Renal pelvis (tissue), 3 donors: ENCODE measurements around the gene OR6J1. TPM values are rescaled to one million over a fixed set of nuclear protein-coding genes. Genes with fewer than 3 reads are reported as not detected.

ENCODE experiments used
- polyA plus RNA-seq, 3 donors: library from polyadenylated mRNA; unstranded; fragments of 120-200 nt; gene quantifications; one replicate each; pipeline ENCODE4 v1.2.1, GENCODE V29; 2013; ENCODE audit not compliant: insufficient read length in 3 of 3

Gene OR6J1
- polyA plus RNA-seq, 3 donors = 0.19 to 0.40 (median 0.38) TPM

Other genes starting within 250 kb of the OR6J1 start
- gene DAD1, start 55.1 kb downstream of the OR6J1 start, polyA plus RNA-seq = 100 to 1,000 TPM; 231 to 273 (median 251) TPM
- 10 to 100 TPM; 47.1 to 56.9 (median 49.4) TPM for gene ABHD4, start 46.1 kb downstream of the OR6J1 start, polyA plus RNA-seq
- gene OXA1L, start 122.3 kb upstream of the OR6J1 start, polyA plus RNA-seq = 100 to 1,000 TPM; 130 to 148 (median 140) TPM
- gene SLC7A7, start 171.1 kb upstream of the OR6J1 start, polyA plus RNA-seq = 100 to 1,000 TPM; 114 to 130 (median 129) TPM
- gene MRPL52, start 185.5 kb upstream of the OR6J1 start, polyA plus RNA-seq = 100 to 1,000 TPM in 1 of 3 donors, 10 to 100 TPM in 2; 87.6 to 107 (median 93.7) TPM
- gene MMP14, start 192.2 kb upstream of the OR6J1 start, polyA plus RNA-seq = 100 to 1,000 TPM; 123 to 161 (median 159) TPM
- gene LRP10, start 227.4 kb upstream of the OR6J1 start, polyA plus RNA-seq = 10 to 100 TPM; 79.1 to 94.9 (median 93.9) TPM
- gene REM2, start 238.9 kb upstream of the OR6J1 start, polyA plus RNA-seq = 1 to 10 TPM; 1.9 to 2.1 (median 1.9) TPM